CD4-positive, alpha-beta T cell (primary cell): ENCODE data around the gene REXO5. TPM values are rescaled to one million over a fixed set of nuclear protein-coding genes. Genes with fewer than 3 reads are reported as not detected.
A peak's percentile ranks its signal among the peaks of the same experiment; 100 is the strongest.

ENCODE experiments used
- ATAC-seq: fragments of 200-7000 bp; cut with Tn5 transposase; one replicate; pipeline ENCODE4 v1.10.0; 2022; ENCODE audit warnings: mild to moderate bottlenecking; ENCODE audit not compliant: poor library complexity
- CTCF ChIA-PET: fragments of 350-600 bp; sonication (Branson Sonifier 250); formaldehyde crosslinking; loops from one replicate; lab custom pipeline; 2021; ENCODE audit warnings: antibody characterized with exemption, inconsistent platforms; lab: Charles Lee
- POLR2A ChIA-PET: fragments of 350-600 bp; sonication (Branson Sonifier 250); formaldehyde crosslinking; loops from one replicate; lab custom pipeline; 2021; ENCODE audit warnings: antibody characterized with exemption, inconsistent platforms; lab: Charles Lee
- DNase-seq, 14 experiments: peaks; one replicate each; pipeline ENCODE4 v3.0.0-alpha.2; 2013 to 2020; ENCODE audit warnings: mixed read lengths in 2 of 14
- H3K27ac ChIP-seq, 2 donors: one replicate each; pipeline versions ENCODE4 v1.5.1 to v1.7.0; 2013; ENCODE audit warnings: low read length in 2 of 2, low read depth in 1 of 2, mild to moderate bottlenecking in 1 of 2
- H3K27me3 ChIP-seq, 2 experiments: 1 replicate in 1 of 2; 2 replicates in 1 of 2; pipeline versions ENCODE4 v1.6.1 to v1.7.0; 2013; ENCODE audit warnings: low read length in 2 of 2, control low read depth in 1 of 2, mild to moderate bottlenecking in 1 of 2, moderate library complexity in 1 of 2; ENCODE audit not compliant: insufficient read depth in 2 of 2, control insufficient read depth in 1 of 2
- H3K36me3 ChIP-seq: one replicate; pipeline ENCODE4 v1.6.1; 2013; ENCODE audit warnings: low read length, control low read depth; ENCODE audit not compliant: insufficient read depth
- H3K4me1 ChIP-seq: one replicate; pipeline ENCODE4 v1.6.1; 2013; ENCODE audit warnings: low read length, control low read depth; ENCODE audit not compliant: insufficient read depth
- H3K4me3 ChIP-seq: one replicate; pipeline ENCODE4 v1.5.1; 2013; ENCODE audit warnings: mild to moderate bottlenecking, low read length, moderate library complexity
- H3K9me3 ChIP-seq, 2 experiments: 1 replicate in 1 of 2; 2 replicates in 1 of 2; pipeline versions ENCODE4 v1.6.1 to v1.7.0; 2013; ENCODE audit warnings: low read length in 2 of 2, mild to moderate bottlenecking in 2 of 2, control low read depth in 1 of 2, moderate library complexity in 1 of 2; ENCODE audit not compliant: control insufficient read depth in 1 of 2, insufficient read depth in 1 of 2
- H3K27ac Mint-ChIP-seq: one replicate; pipeline ENCODE4 v1.8.0; 2020; ENCODE audit warnings: mixed read lengths
- H3K27me3 Mint-ChIP-seq: one replicate; pipeline ENCODE4 v1.8.0; 2021; ENCODE audit warnings: mixed read lengths
- H3K36me3 Mint-ChIP-seq: one replicate; pipeline ENCODE4 v1.8.0; 2021; ENCODE audit warnings: low read depth, mixed read lengths
- H3K4me1 Mint-ChIP-seq: one replicate; pipeline ENCODE4 v1.8.0; 2021; ENCODE audit warnings: low read depth, mixed read lengths
- H3K4me3 Mint-ChIP-seq: one replicate; pipeline ENCODE4 v1.8.0; 2020; ENCODE audit warnings: mild to moderate bottlenecking, mixed read lengths
- H3K9me3 Mint-ChIP-seq: one replicate; pipeline ENCODE4 v1.8.0; 2020; ENCODE audit warnings: mixed read lengths
- intact Hi-C, 2 experiments: fragments of 100-400 bp; cut with DNase I in 1 of 2; cut with micrococcal nuclease in 1 of 2; formaldehyde crosslinking; loops; one replicate each; pipeline versions ENCODE4 v1.15.1 to v1.9.0; 2023 to 2025; cut with DNase I, micrococcal nuclease
- total RNA-seq, 174 experiments: library from RNA in 2 of 174; stranded (reverse) in 2 of 174; gene quantifications; one replicate each; pipeline ENCODE4 v1.2.3 and lab custom pipeline; 2021 to 2026
- TF ChIP-seq, protein P1 (sequence below): fragments of 200-600 bp; IDR thresholded peaks from one replicate; pipeline ENCODE4 v1.8.0; 2022; ENCODE audit warnings: antibody characterized with exemption, mild to moderate bottlenecking

Gene REXO5
- total RNA-seq, 2 experiments from 2014 or later, result 0.56 TPM; not detected in 1

DNA sequence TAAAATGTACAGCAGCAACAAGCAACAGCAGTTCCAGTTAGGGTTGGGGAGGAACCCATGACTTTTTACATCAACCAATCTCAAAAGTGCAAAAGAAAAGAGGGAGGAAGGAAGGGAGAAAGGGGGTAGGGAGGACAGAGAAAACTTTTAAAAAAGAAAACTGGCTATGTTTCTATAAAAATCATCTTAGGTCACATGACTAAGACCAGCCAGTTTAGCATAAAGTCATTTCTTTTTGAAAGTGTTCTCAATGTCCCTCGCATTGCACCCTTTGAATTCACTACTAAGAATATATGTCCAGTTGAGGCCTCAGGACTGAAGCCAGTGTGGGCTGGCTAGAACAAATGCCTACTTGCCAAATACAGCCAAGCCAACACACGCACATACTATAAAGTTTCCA, 64.9 kb downstream of the REXO5 start:
- H3K9me3 Mint-ChIP-seq, result no peaks in the 10 kb centered on the region
- no peaks in the 10 kb centered on the region for H3K9me3 ChIP-seq
- no peaks in the 10 kb centered on the region for H3K27me3 ChIP-seq
- H3K4me3 ChIP-seq, result no peak overlapping the region
- TF ChIP-seq, protein P1, sequence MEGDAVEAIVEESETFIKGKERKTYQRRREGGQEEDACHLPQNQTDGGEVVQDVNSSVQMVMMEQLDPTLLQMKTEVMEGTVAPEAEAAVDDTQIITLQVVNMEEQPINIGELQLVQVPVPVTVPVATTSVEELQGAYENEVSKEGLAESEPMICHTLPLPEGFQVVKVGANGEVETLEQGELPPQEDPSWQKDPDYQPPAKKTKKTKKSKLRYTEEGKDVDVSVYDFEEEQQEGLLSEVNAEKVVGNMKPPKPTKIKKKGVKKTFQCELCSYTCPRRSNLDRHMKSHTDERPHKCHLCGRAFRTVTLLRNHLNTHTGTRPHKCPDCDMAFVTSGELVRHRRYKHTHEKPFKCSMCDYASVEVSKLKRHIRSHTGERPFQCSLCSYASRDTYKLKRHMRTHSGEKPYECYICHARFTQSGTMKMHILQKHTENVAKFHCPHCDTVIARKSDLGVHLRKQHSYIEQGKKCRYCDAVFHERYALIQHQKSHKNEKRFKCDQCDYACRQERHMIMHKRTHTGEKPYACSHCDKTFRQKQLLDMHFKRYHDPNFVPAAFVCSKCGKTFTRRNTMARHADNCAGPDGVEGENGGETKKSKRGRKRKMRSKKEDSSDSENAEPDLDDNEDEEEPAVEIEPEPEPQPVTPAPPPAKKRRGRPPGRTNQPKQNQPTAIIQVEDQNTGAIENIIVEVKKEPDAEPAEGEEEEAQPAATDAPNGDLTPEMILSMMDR, result no peak
- H3K27ac Mint-ChIP-seq, result no peak overlapping the region
- H3K4me1 Mint-ChIP-seq, result peaks cover 31% of the 10 kb centered on the region
- DNase-seq (no peak), ATAC-seq (no peak)
- peaks cover 16% of the 10 kb centered on the region for H3K4me1 ChIP-seq
- no peaks in the 10 kb centered on the region for H3K36me3 Mint-ChIP-seq
- no peak overlapping the region for H3K4me3 Mint-ChIP-seq
- intact Hi-C loops, result no loop called here
- no peaks in the 10 kb centered on the region for H3K27me3 Mint-ChIP-seq
- ChIA-PET CTCF (interaction anchor here (1.0 kb wide), 1 partner anchor 22 kb away, joined by 3 read pairs; no protein-coding TSS in a partner anchor), POLR2A (interaction anchor here (0.7 to 1.1 kb wide), 2 partner anchors 19 to 21 kb away, joined by 3 to 4 read pairs; no protein-coding TSS in a partner anchor)
- H3K36me3 ChIP-seq, result no peaks in the 10 kb centered on the region
- no peak overlapping the region for H3K27ac ChIP-seq

DNA sequence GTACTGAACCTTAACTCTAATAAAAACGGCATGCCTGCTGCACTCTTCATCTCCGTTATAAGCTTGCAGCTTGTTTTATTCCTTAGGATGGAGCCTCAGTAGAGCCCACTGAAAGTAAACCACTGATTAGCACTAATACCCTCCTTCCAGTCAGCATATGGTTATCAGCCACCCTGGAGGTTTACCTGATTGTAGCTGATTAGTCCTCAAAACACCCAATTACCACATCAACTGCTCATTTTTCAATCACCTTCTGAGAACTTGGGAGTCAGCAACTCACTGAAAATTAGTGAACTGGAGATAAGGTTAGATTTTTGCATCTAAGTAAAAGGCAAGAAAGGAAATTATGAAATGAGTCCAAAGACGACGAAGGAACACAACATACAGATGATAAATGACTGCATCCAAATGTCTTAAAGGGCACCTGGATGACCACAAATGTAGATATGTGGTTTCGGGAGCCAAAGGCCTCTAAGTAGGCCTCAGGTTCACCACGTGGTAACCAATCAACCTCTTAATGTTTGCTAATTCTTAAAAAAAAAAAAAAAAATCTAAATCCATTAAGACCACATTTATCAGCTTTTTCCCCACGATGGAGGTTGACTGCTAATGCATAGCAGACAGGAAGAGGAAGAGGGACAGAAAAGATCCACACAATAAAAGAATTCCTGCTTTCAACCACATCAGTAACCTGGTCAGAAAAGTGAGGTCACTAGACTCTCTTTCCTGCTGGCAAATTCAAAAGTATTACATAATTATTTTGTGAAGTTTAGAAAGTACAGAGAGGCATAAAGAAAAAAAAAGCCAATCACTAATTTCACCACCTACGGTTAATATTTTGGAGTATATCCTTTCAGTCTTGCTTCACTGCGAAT, 65.9 kb downstream of the REXO5 start:
- Mint-ChIP-seq H3K9me3 (no peaks in the 10 kb centered on the region), H3K4me3 (no peak overlapping the region), H3K27me3 (no peaks in the 10 kb centered on the region), H3K36me3 (no peaks in the 10 kb centered on the region), H3K27ac (peak overlapping the region; percentile 45), H3K4me1 (peaks cover 31% of the 10 kb centered on the region)
- Histone ChIP-seq H3K27me3 (no peaks in the 10 kb centered on the region), H3K9me3 (no peaks in the 10 kb centered on the region), H3K36me3 (no peaks in the 10 kb centered on the region), H3K4me1 (peaks cover 16% of the 10 kb centered on the region), H3K4me3 (no peak overlapping the region), H3K27ac (no peak overlapping the region)
- POLR2A ChIA-PET, result interaction anchor here (1.1 to 3.2 kb wide), 2 partner anchors 20 to 28 kb away, joined by 3 to 34 read pairs; partner anchors contain the start of genes DCUN1D3 and LYRM1
- DNase-seq (no peak), ATAC-seq (no peak)
- intact Hi-C loops, result no loop called here
- CTCF ChIA-PET, result no interaction called here
- TF ChIP-seq, protein P1, result no peak

GRCh38 chr16:20873331-20873730, 67.0 kb downstream of the REXO5 start:
- POLR2A ChIA-PET, result interaction anchor here (1.5 to 3.2 kb wide), 3 partner anchors 23 to 67 kb away, joined by 4 to 34 read pairs (median 8); partner anchors contain the start of genes DCUN1D3, ERI2, LYRM1 and REXO5
- H3K27ac Mint-ChIP-seq, result peak overlapping the region; percentile 91
- H3K4me1 ChIP-seq, result peaks cover 19% of the 10 kb centered on the region
- intact Hi-C loops, result no loop called here
- no peak overlapping the region for H3K4me3 ChIP-seq
- H3K9me3 ChIP-seq, result no peaks in the 10 kb centered on the region
- H3K27ac ChIP-seq, result peak overlapping the region; percentile 26 to 67
- no peaks in the 10 kb centered on the region for H3K36me3 ChIP-seq
- H3K27me3 Mint-ChIP-seq, result no peaks in the 10 kb centered on the region
- no peaks in the 10 kb centered on the region for H3K36me3 Mint-ChIP-seq
- H3K9me3 Mint-ChIP-seq, result no peaks in the 10 kb centered on the region
- CTCF ChIA-PET, result interaction anchor here (1.6 kb wide), 1 partner anchor 67 kb away, joined by 3 read pairs; no protein-coding TSS in a partner anchor
- no peaks in the 10 kb centered on the region for H3K27me3 ChIP-seq
- TF ChIP-seq, protein P1, result no peak
- H3K4me3 Mint-ChIP-seq, result no peak overlapping the region
- no peak for ATAC-seq
- no peak for DNase-seq
- H3K4me1 Mint-ChIP-seq, result peaks cover 37% of the 10 kb centered on the region
